Measurements from ENCODE around the gene ANXA5.

ANXA5 gene

GRCh38 chr4:121709766-121710405 lies 13.1 kb upstream of the ANXA5 start:
- TF ChIP-seq ZBTB7A (IDR thresholded peaks at IDR 0.05; ENCODE audit: low read depth): no peak
- no peak for TF ChIP-seq CEBPB (IDR thresholded peaks at IDR 0.05)
- TF ChIP-seq TCF12 (IDR thresholded peaks at IDR 0.05; ENCODE audit: low read depth): no peak
- TF ChIP-seq EP300 (IDR thresholded peaks at IDR 0.05; ENCODE audit: borderline replicate concordance): no peak
- no peak for TF ChIP-seq YY1 (IDR thresholded peaks at IDR 0.05; ENCODE audit: low read depth)
- TF ChIP-seq MAX (IDR thresholded peaks at IDR 0.05): no peak
- TF ChIP-seq NFIC (IDR thresholded peaks at IDR 0.05): no peak

GRCh38 chr4:121707344-121707743 lies 10.6 kb upstream of the ANXA5 start:
- TF ChIP-seq ZBTB7A (IDR thresholded peaks at IDR 0.05; ENCODE audit: low read depth) (no peak), TCF12 (IDR thresholded peaks at IDR 0.05; ENCODE audit: low read depth) (no peak), MAX (IDR thresholded peaks at IDR 0.05) (no peak), RAD21 (IDR thresholded peaks at IDR 0.05; ENCODE audit: low read depth) (no peak), TAF1 (IDR thresholded peaks at IDR 0.05; ENCODE audit: low read depth) (no peak), TEAD4 (IDR thresholded peaks at IDR 0.05) (no peak)

- no peak for TF ChIP-seq RAD21 (IDR thresholded peaks at IDR 0.05; ENCODE audit: low read depth)
- no peak for TF ChIP-seq NFIC (IDR thresholded peaks at IDR 0.05)
- TF ChIP-seq USF1 (IDR thresholded peaks at IDR 0.05): no peak
- no peak for TF ChIP-seq CREB1 (IDR thresholded peaks at IDR 0.05; ENCODE audit: low read depth)
- TF ChIP-seq CEBPB (IDR thresholded peaks at IDR 0.05): no peak
- no peak for TF ChIP-seq TCF12 (IDR thresholded peaks at IDR 0.05; ENCODE audit: low read depth)
- no peak for TF ChIP-seq EGR1 (IDR thresholded peaks at IDR 0.05)
- no peak for TF ChIP-seq TAF1 (IDR thresholded peaks at IDR 0.05; ENCODE audit: low read depth)
- TF ChIP-seq YY1 (IDR thresholded peaks at IDR 0.05; ENCODE audit: low read depth): no peak
- no peak for TF ChIP-seq TEAD4 (IDR thresholded peaks at IDR 0.05)
- TF ChIP-seq FOXM1 (IDR thresholded peaks at IDR 0.05; ENCODE audit: borderline replicate concordance, low read depth): no peak
- TF ChIP-seq REST (IDR thresholded peaks at IDR 0.05; ENCODE audit: low read depth): no peak
- TF ChIP-seq ZBTB7A (IDR thresholded peaks at IDR 0.05; ENCODE audit: low read depth): no peak
- no peak for TF ChIP-seq EP300 (IDR thresholded peaks at IDR 0.05; ENCODE audit: borderline replicate concordance)
- TF ChIP-seq MAX (IDR thresholded peaks at IDR 0.05): no peak
Measured at GRCh38 chr4:121706595-121707021, 9.8 kb upstream of the ANXA5 start.

GRCh38 chr4:121705521-121705920 lies 8.7 kb upstream of the ANXA5 start:
- TF ChIP-seq ZBTB7A (IDR thresholded peaks at IDR 0.05; ENCODE audit: low read depth) (no peak), CEBPB (IDR thresholded peaks at IDR 0.05) (no peak), USF1 (IDR thresholded peaks at IDR 0.05) (no peak), EP300 (IDR thresholded peaks at IDR 0.05; ENCODE audit: borderline replicate concordance) (no peak), CREB1 (IDR thresholded peaks at IDR 0.05; ENCODE audit: low read depth) (no peak), TCF12 (IDR thresholded peaks at IDR 0.05; ENCODE audit: low read depth) (no peak), TAF1 (IDR thresholded peaks at IDR 0.05; ENCODE audit: low read depth) (no peak), REST (IDR thresholded peaks at IDR 0.05; ENCODE audit: low read depth) (no peak), FOXM1 (IDR thresholded peaks at IDR 0.05; ENCODE audit: borderline replicate concordance, low read depth) (no peak), EGR1 (IDR thresholded peaks at IDR 0.05) (no peak), NFIC (IDR thresholded peaks at IDR 0.05) (no peak), YY1 (IDR thresholded peaks at IDR 0.05; ENCODE audit: low read depth) (no peak), TEAD4 (IDR thresholded peaks at IDR 0.05) (no peak), RAD21 (IDR thresholded peaks at IDR 0.05; ENCODE audit: low read depth) (no peak), MAX (IDR thresholded peaks at IDR 0.05) (no peak)

- TF ChIP-seq CREB1 (IDR thresholded peaks at IDR 0.05; ENCODE audit: low read depth) (no peak), USF1 (IDR thresholded peaks at IDR 0.05) (no peak), MAX (IDR thresholded peaks at IDR 0.05) (no peak), REST (IDR thresholded peaks at IDR 0.05; ENCODE audit: low read depth) (no peak), TCF12 (IDR thresholded peaks at IDR 0.05; ENCODE audit: low read depth) (no peak), TEAD4 (IDR thresholded peaks at IDR 0.05) (no peak), EP300 (IDR thresholded peaks at IDR 0.05; ENCODE audit: borderline replicate concordance) (no peak), YY1 (IDR thresholded peaks at IDR 0.05; ENCODE audit: low read depth) (no peak), CEBPB (IDR thresholded peaks at IDR 0.05) (no peak), ZBTB7A (IDR thresholded peaks at IDR 0.05; ENCODE audit: low read depth) (no peak), NFIC (IDR thresholded peaks at IDR 0.05) (no peak)
Measured at GRCh38 chr4:121702136-121702535, 5.4 kb upstream of the ANXA5 start.

All from Ishikawa (cell line).